Fibroblast of peridontal ligament (primary cell): ENCODE data around the gene FGFR2.
"Not testable (repeated sequence)": the region's sequence is repeated elsewhere in the genome, so short reads cannot be mapped to it uniquely, and the experiment has no call there.

Source experiments
- DNase-seq: peaks from one replicate; pipeline ENCODE4 v3.0.0-alpha.2; 2010; ENCODE audit errors: extremely low read depth

The FGFR2 gene

GRCh38 chr10:121590772-121591171 is 7.5 kb downstream of the FGFR2 start:
- DNase-seq: no peak

- no peak for DNase-seq
Observed at GRCh38 chr10:121589553-121589952, 8.7 kb downstream of the FGFR2 start.

- DNase-seq: no peak
Observed at GRCh38 chr10:121583857-121584256, 14.4 kb downstream of the FGFR2 start.

DNA sequence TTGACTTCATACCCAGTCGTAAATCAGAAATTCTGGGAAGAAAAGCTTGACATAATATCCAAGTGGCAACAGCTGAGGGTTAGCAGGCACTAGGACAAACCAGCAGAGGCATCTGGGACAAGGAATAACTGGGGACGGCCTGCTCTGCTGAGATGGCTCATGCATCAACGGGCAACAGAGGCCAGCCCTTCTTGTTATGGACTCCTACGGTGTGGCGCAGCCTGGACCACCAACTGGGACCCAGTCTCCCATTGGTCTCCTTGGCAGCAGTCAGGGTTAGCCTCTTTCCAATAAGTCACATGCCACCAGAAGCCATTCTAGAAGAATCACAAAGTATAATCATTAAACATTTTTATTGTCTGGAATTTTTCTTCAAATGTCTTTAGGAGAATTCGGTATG is 15.0 kb downstream of the FGFR2 start:
- no peak for DNase-seq

- DNase-seq: no peak
Observed at GRCh38 chr10:121580276-121581116, 17.7 kb downstream of the FGFR2 start.

GRCh38 chr10:121579656-121580055 is 18.6 kb downstream of the FGFR2 start:
- no peak for DNase-seq

DNA sequence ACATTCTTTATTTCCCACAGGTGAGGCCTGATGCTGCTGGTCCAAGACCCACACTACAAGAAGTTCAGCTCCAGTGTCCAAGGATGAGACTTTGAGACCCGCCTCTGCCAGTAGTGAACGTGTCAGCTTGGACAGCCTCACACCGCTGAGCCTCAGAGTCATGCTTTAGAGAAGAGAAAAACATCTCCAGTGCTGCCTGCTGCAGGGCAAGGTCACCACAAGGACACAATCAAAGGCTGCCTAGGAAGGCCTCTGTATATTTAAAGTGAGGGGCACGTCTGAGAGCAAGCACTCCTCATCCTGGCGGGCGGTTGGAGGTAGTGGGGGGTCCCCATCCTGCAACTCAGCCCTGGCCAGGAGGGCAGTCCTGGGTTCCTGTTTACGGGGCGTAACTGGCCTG is 19.3 kb downstream of the FGFR2 start:
- no peak for DNase-seq

DNA sequence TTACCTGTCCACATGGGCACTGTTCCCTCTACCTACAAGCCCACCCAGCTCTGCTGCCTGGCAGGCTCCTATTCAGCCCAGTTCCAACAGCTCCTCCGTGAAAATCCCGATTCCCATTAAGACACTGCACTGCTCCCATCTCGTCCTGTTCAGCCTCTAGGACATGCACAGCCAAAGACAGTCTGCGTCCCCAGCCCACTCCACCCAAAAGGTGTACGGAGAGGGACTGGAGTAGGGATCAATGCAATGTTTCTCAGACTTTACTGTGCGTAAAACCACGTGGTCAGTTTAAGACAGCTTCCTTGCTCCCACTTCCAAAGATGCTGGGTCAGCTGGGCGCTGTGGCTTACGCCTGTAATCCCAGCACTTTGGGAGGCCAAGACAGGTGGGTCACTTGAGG is 19.9 kb downstream of the FGFR2 start:
- DNase-seq: no peak

DNA sequence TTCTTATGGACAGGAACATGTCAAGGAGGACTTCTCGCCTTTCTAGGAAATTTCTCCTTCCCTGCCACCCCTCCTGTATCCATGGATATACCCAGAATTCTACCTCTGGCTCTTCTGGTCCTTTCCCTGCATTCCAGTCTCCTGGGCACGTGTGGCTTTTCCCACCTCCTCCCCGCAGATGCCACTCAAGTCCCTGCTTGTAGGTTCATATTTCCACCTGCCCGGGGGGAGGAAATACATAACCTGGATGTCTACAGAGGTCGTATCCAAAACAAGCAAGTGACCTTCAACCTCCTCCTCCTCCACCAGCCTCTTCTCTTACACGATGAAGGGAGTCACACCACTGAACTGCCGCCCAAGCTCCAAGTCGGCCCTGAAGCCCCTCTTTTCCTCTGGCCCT is 20.7 kb downstream of the FGFR2 start:
- no peak for DNase-seq

GRCh38 chr10:121576139-121576538 is 22.1 kb downstream of the FGFR2 start:
- no peak for DNase-seq

GRCh38 chr10:121574519-121575166 is 23.6 kb downstream of the FGFR2 start:
- no peak for DNase-seq

DNA sequence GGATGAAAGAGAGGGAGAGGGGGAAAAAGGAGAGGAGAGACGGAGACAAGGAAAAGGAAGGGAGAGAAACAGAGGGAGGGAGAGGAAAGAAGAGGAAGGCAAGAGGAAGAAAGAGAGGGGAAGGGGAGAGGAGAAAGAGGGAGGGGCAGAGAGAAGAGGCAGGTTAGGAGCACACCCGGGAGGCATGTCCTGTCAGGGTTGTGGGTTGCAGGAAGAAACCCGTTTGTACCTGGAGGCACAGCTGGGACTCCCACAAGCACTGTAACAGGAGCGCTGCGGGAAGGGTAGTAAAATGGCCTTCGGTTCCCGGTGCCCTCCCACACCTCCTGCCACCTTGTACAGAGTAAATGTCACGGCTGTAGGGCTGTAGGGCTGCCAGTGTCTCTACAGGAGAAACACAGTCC is 24.7 kb downstream of the FGFR2 start:
- DNase-seq: no peak

GRCh38 chr10:121572859-121573537 is 25.2 kb downstream of the FGFR2 start:
- no peak for DNase-seq

GRCh38 chr10:121570315-121570714 is 27.9 kb downstream of the FGFR2 start:
- DNase-seq: no peak

DNA sequence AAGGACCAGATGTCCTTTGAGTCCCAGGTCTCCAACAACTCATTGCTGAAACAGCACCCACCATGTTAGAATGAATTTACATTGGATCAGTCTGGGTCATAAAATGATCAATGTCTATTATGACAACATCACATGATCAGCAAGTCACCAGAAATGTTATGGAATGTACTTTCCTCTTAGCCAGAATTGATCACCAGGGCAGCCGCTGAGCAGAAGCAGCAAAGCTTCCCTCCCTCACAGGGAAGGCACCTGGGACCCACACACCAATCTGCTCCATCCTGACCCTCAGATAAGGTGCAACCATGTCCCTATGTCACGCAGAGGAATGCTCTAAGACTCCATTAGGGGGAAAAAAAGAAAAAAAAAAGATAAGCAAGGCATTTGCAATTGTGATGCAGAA is 30.0 kb downstream of the FGFR2 start:
- DNase-seq: no peak

DNA sequence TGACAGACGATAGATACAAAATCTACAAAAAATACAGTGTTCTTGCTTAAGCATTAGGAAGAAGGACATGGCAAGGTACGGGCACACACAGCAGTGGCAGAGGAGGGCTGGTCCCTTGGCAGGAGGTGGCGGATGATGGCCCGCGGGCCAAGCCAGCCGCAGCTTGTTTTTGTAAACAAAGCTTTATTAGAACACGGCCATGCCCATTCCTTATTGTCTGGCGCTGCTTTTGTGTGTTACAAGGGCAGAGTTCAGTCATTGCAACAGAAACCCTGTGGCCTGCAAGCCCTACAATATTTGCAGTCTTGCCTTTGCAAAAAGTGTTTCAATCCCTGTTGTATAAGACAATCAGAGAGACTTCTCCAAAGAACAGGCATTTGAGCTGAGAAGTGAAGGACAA is 30.7 kb downstream of the FGFR2 start:
- no peak for DNase-seq

DNA sequence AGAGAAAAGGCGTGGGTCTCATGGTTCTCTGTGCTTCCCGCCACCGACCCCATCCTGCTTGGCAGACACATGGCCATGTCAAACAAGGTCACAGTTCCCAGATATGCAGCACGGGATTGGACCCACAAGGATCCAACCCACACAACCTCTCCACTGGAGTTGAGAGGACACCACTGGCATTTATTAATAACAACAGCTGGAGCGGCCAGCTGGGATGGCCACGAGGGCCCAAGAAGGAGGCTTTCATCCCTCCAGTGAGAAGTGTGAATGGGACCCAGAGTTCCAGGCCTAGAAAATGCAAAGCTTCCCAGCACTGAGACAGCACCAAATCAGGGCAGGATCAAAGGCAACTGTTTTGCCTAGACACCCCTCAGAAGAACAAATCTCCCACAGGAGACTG is 31.5 kb downstream of the FGFR2 start:
- no peak for DNase-seq

DNA sequence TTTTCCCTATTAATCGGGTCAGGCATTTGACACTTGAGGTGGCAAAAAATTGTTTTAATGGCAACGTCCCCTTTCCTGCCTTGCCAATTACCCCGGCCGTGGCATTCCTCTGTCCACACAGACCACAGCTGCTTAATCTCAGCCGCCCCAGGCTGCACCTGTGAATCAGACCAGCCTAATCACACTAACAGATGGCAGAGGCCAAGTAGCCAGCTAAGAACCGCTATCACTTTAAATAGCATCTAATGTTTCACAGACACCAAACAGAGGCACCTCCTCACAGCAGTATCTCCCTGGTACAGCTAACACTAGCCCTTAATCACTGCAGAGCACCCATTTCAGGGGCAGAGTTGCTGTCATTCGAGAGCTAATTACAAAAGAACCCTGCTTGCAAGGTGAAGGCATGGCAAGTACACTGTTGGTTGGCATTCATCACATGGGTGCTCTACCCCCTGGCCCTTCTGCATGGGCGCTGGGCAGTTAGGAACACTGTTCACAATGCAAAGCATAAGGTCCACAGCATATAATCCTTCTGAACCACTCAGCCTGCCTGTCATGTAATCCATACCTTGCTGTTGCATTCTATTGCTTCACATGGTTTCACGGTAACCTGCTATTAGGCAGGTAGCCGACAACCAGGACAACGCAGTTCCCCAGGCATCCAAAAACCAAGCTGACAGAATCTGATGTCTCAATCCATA is 38.8 kb downstream of the FGFR2 start:
- DNase-seq: no peak

GRCh38 chr10:121558238-121558637 is 40.0 kb downstream of the FGFR2 start:
- no peak for DNase-seq

DNA sequence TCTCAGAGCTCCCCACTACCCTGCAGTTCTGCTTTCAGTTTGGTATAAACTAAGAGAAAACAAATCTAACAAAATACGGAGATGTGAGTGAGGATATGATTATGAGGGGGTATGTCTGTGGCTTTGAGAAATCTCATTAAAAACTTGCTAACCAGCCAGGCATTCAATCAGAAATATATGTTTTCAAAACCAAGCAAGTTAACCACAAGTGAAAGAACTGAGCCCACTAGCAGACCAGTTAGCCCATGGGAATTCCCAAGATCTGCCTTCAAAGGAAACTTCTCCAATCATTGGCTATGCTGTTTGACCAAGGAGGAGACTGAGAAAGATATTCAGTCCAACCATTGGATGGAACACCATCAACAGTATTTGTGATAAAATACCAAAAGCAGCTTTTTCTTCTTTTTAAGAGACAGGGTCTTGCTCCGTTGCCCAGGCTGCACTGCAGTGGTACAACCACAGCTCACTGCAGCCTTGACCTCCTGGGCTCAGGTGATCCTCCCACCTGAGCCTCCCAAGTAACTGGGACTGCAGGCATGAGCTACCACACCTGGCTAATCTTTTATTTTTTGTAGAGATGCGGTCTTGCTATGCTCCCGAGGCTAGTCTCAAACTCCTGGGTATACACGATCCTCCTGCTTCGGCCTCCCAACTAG is 41.2 kb downstream of the FGFR2 start:
- no peak for DNase-seq

- no peak for DNase-seq
Observed at GRCh38 chr10:121556455-121556854, 41.8 kb downstream of the FGFR2 start.

DNA sequence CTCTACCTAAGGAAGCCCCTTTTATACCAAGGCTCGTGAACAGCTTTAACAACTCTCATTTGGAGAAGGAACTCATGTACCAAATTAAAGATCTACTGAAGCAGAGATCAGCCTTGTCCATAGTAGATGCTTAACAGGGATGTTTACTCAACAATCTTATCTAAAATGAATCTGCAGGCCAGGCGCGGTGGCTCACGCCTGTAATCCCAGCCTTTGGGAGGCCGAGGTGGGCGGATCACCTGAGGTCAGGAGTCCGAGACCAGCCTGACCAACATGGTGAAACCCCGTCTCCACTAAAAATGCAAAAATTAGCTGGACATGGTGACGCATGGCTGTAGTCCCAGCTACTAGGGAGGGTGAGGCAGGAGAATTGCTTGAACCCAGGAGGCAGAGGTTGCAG is 43.3 kb downstream of the FGFR2 start:
- not testable (repeated sequence) for DNase-seq
